Measurements from ENCODE around the gene RGS21.
"Not testable (repeated sequence)": the region's sequence is repeated elsewhere in the genome, so short reads cannot be mapped to it uniquely, and the experiment has no call there.

The RGS21 gene

GRCh38 chr1:192316942-192317450 is at the start of gene RGS21:
Gene RGS21 (plus strand): TSS chr1:192316992. CDS start chr1:192343037, 26,045 bp downstream.
- DNase-seq, result no peak

GRCh38 chr1:192268468-192269052 is 48.2 kb upstream of the RGS21 start:
- no peak for DNase-seq

- no peak for DNase-seq
Measured at GRCh38 chr1:192270398-192270797, 46.4 kb upstream of the RGS21 start.

- no peak for DNase-seq
Measured at GRCh38 chr1:192272732-192273131, 44.1 kb upstream of the RGS21 start.

- no peak for DNase-seq
Measured at GRCh38 chr1:192274588-192274987, 42.2 kb upstream of the RGS21 start.

- no peak for DNase-seq
Measured at GRCh38 chr1:192277635-192278034, 39.2 kb upstream of the RGS21 start.

GRCh38 chr1:192284927-192285326 is 31.9 kb upstream of the RGS21 start:
- DNase-seq, result no peak

- DNase-seq, result no peak
Measured at GRCh38 chr1:192303029-192303428, 13.8 kb upstream of the RGS21 start.

- DNase-seq, result not testable (repeated sequence)
Measured at GRCh38 chr1:192308314-192308713, 8.5 kb upstream of the RGS21 start.

GRCh38 chr1:192311281-192311680 is 5.5 kb upstream of the RGS21 start:
- no peak for DNase-seq

GRCh38 chr1:192327997-192328396 is 11.2 kb downstream of the RGS21 start:
- no peak for DNase-seq

GRCh38 chr1:192342842-192343241 is 26.1 kb downstream of the RGS21 start:
- DNase-seq, result no peak

GRCh38 chr1:192343344-192343743 is 26.6 kb downstream of the RGS21 start:
- DNase-seq, result no peak

- DNase-seq, result no peak
Measured at GRCh38 chr1:192349314-192349713, 32.5 kb downstream of the RGS21 start.

- DNase-seq, result no peak
Measured at GRCh38 chr1:192350356-192350755, 33.6 kb downstream of the RGS21 start.

GRCh38 chr1:192351550-192351949 is 34.8 kb downstream of the RGS21 start:
- no peak for DNase-seq

- no peak for DNase-seq
Measured at GRCh38 chr1:192357924-192358323, 41.1 kb downstream of the RGS21 start.

- no peak for DNase-seq
Measured at GRCh38 chr1:192358402-192358801, 41.6 kb downstream of the RGS21 start.

- no peak for DNase-seq
Measured at GRCh38 chr1:192358822-192359221, 42.0 kb downstream of the RGS21 start.

GRCh38 chr1:192363177-192363576 is 46.4 kb downstream of the RGS21 start:
- DNase-seq, result no peak

- DNase-seq, result no peak
Measured at GRCh38 chr1:192367436-192367835, 50.6 kb downstream of the RGS21 start.

GRCh38 chr1:192375306-192375705 is 58.5 kb downstream of the RGS21 start:
- DNase-seq, result no peak

- DNase-seq, result no peak
Measured at GRCh38 chr1:192376374-192376773, 59.6 kb downstream of the RGS21 start.

GRCh38 chr1:192378276-192378675 is 61.5 kb downstream of the RGS21 start:
- no peak for DNase-seq

- DNase-seq, result no peak
Measured at GRCh38 chr1:192378878-192379277, 62.1 kb downstream of the RGS21 start.

All from CD4-positive, alpha-beta T cell treated with Interleukin-17A for 4 hours (primary cell).